Measurements from ENCODE around the gene OR4D1.
A peak's percentile ranks its signal among the peaks of the same experiment; 100 is the strongest.
"Not testable (repeated sequence)": the region's sequence is repeated elsewhere in the genome, so short reads cannot be mapped to it uniquely, and the experiment has no call there.

Gene OR4D1

DNA sequence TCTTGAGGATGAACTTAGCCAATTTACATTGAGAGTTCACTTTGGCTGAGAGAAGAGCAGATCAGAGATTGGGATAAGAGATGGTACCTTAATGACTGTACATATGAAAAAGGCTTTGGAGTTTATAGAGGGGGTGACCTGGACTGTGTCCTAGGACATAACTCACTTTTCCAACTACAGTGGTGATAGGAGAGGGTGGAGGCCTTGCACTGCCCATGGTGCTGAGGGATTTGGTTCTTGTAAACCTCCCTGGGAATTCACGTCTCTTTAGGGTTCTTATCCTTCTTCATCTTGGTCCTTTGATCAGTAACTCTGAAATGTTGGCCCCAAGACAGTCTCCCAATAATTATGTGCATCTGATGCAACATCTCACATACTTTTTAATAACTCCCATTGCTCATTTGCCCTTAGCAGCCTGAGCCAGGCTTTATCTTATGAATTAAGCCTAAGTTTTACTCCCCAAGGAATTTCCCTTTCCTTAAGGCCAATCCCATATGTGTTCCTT is at the start of gene OR4D1:
OR4D1 (plus strand) TSS at position 455 of the 505 bp plus-strand sequence. CDS start 6,770 bp downstream, outside the sequence.
- no peak for DNase-seq (ENCODE audit: low spot score)

- no peak for DNase-seq (ENCODE audit: low spot score)
These were observed 47.7 kb upstream of the OR4D1 start for GRCh38 chr17:58100506-58100905.

- DNase-seq (ENCODE audit: low spot score) = not testable (repeated sequence)
These were observed 46.3 kb upstream of the OR4D1 start for GRCh38 chr17:58101898-58102297.

DNA sequence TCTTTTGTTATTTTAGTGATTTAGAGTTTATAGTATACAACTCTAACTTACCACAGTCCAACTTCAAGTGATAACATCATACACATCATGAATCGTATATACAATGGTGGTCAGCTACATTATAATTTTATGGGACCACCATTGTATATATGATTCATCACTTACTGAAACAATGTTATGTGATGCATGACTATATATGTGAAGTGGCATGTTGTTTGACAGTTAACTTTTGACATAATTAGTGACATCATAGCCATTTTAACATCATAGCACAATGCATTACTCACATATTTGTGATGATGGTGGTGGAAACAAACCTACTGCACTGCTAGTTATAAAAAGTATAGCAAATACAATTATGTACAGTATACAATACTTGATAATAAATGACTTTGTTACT is 43.1 kb upstream of the OR4D1 start:
- no peak for DNase-seq (ENCODE audit: low spot score)

DNA sequence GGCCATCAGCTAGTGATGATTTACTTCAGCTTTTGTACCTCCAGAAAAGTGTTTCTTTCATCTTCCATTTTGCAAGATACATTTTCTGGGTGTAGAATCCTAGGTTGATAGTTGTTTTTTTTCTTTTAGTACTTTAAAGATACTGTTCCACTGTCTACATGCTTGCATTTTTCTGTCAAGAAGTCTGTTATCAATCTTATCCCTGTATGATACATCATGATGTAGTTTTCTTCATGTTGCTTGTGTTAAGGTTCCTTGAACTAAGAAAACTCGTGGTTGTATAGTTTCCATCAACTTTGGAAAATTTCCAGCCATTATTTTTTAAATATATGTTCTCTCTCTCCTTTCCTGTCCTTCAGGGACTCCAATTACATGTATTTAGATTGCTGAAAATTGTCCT is 40.9 kb upstream of the OR4D1 start:
- no peak for DNase-seq (ENCODE audit: low spot score)

DNA sequence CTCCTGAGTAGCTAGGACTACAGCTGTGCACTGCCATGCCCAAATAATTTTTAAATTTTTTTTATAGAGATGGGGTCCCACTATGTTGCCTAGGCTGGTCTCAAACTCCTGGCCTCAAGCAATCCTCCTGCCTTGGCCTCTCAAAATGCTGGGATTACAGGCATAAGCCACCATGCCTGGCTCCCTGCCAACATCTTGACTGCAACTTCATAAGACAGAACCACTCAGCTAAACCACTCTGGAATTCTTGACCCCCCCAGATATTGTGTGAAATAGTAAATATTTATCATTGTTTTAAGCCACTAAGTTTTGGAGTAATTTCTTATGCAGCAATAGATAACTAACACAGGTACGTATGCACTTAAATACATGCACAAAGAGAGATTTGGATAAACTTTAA is 39.0 kb upstream of the OR4D1 start:
- DNase-seq (ENCODE audit: low spot score) = no peak

DNA sequence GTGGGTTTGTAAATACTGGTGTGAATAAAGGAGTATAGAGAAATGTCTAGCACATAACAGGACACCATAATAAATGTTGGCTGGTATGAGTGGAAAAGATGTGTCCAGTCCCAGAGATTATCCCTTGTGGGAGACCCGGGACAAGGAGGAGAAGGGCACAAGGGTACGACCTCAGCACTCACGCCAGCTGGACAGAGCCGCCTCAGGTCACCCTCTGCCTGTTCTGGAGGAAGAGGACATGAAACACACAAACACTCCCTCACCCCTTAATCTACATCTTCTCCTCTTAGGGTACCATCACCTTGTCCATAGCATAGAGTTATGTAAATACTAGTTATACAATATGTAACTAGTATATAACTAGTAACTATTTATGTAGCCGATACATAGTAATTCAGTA is 38.2 kb upstream of the OR4D1 start:
- DNase-seq (ENCODE audit: low spot score) = no peak

DNA sequence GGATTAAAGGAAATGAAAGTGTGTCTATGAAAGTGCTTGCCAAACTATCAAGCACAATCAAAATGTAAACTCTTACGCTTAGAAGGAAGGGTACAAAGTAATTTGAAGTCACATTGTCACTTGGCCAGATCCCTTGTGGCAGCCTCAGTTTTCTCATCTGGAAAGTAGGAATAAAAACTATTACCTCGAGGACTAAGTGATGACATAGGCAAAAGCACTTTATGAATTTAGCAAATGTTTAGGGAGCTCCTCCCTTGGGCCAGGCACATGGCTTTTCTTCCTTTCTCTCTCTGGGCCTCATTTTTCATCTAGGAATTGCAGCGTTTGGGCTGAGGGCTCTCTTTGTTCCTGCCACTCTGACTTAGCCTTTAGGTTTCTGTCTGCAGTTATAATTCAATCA is 36.5 kb upstream of the OR4D1 start:
- DNase-seq (ENCODE audit: low spot score) = no peak

- peak; percentile 75 for DNase-seq (ENCODE audit: low spot score)
These were observed 35.1 kb upstream of the OR4D1 start for GRCh38 chr17:58112970-58113631.

GRCh38 chr17:58113947-58114346 is 34.2 kb upstream of the OR4D1 start:
- no peak for DNase-seq (ENCODE audit: low spot score)

- DNase-seq (ENCODE audit: low spot score) = no peak
These were observed 30.8 kb upstream of the OR4D1 start for GRCh38 chr17:58117382-58117781.

DNA sequence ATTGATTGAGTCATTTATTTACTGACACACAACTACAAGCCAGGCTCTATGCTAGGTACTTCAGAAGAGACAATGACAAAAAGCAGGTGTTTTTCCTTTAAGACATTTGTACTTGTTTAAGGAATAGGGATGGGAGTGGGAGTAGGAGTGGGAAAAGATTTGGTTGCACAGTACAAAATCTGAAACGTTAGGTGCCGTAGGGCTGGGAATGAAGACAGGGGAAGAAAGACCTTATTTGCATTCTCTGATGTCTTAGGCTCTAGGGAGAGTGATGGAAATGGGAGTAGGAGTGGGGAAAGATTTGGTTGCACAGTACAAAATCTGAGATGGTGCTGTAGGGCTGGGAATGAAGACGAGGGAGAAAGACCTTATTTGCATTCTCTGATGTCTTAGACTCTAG is 28.7 kb upstream of the OR4D1 start:
- no peak for DNase-seq (ENCODE audit: low spot score)

GRCh38 chr17:58120195-58120822 is 27.9 kb upstream of the OR4D1 start:
- peak; percentile 54 for DNase-seq (ENCODE audit: low spot score)

DNA sequence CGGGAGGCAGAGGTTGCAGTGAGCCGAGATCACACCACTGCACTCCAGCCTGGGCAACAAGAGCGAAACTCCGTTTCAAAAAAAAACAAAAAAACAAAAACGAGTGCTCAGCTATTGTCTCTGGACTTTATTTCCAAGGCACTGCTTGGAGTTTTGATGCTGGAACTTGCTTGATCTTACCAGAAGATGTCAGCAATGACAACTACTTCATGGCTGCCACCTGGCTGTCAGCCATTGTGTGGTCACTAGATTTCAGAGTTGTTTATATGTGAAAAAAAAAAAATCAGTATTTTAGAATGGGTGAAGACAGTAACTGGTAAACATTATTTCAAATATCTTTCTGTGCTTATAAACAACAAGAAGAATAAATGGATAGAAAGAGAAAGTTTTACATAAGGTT is 26.3 kb upstream of the OR4D1 start:
- peak; percentile 24 for DNase-seq (ENCODE audit: low spot score)

- DNase-seq (ENCODE audit: low spot score) = no peak
These were observed 20.3 kb upstream of the OR4D1 start for GRCh38 chr17:58127846-58128245.

- not testable (repeated sequence) for DNase-seq (ENCODE audit: low spot score)
These were observed 15.5 kb upstream of the OR4D1 start for GRCh38 chr17:58132697-58133096.

DNA sequence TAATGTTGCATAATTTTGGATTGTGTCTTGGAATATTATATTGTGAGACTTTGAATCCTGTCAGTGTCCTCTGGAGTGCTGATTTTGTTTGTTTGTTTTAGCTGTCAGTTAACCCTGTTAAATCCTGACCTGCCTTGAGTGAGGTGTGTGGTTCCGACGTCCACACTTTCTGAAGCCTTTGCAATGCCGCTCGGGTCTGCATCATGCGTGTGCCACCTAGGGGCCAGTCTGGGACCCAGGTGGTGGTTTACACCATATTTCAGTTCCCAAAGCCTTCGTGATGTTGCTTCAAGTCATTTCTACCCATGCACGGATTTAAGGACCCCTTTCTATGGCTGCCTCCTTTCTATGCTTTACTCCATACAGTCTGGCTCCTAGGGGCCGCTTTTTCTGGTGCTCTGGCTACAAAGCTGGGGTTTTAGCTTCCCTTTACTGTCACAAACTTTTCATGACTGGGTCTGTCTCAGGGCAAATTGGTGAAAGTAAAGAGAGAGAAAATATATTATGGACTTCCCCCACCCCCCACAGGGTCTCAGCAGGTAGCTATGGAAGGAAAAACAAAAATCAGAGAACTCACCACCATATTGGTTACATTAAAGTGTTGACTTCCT is 11.4 kb upstream of the OR4D1 start:
- no peak for DNase-seq (ENCODE audit: low spot score)

DNA sequence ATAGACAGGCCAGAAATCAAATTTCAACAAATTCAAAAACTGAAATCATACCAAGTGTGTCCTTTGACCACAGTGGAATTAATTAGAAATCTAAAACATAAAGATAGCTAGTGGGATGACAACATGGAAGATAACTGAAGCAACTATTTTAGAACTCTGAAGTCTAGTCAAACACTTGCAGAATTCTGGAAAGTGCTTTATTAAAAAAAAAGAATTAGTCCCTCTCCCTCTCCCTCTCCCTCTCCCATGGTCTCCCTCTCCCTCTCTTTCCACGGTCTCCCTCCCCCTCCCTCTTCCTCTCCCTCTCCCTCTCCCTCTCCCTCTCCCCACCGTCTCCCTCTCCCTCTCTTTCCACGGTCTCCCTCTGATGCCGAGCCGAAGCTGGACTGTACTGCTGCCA is 6.7 kb upstream of the OR4D1 start:
- DNase-seq (ENCODE audit: low spot score) = no peak

- not testable (repeated sequence) for DNase-seq (ENCODE audit: low spot score)
These were observed 4.8 kb upstream of the OR4D1 start for GRCh38 chr17:58143335-58143734.

- no peak for DNase-seq (ENCODE audit: low spot score)
These were observed 3.4 kb upstream of the OR4D1 start for GRCh38 chr17:58144801-58145200.

GRCh38 chr17:58148609-58149008 is 425 bp downstream of the OR4D1 start:
- DNase-seq (ENCODE audit: low spot score) = no peak

GRCh38 chr17:58150394-58150793 is 2.2 kb downstream of the OR4D1 start:
- DNase-seq (ENCODE audit: low spot score) = no peak

DNA sequence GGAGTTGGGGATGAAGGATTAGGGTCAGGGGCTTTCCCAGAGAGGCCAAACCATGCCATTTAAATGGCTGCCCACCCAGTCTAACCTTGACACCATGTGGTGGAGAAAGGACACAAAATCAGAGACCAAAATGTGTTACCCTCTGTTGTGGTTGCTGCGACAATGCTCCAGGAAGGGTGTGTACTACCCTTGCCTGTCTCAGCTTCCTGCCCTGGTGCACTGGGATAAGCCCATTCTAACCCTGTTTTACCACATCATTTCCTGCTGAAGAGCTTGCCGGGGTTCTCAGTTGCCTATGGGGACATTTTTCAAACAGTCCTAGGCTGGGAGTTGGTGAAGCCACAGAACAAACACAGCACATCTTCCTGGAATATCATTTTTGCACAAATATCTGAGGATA is 4.9 kb downstream of the OR4D1 start:
- no peak for DNase-seq (ENCODE audit: low spot score)
